Mesenchymal stem cell (in vitro differentiated cells and primary cell): ENCODE measurements around the gene BORCS6.

Experiments
- DNase-seq: peaks from one replicate; pipeline ENCODE4 v3.0.0-alpha.2; 2013
- H2AFZ ChIP-seq: one replicate; pipeline ENCODE4 v1.6.1; 2013; ENCODE audit warnings: low read depth, mild to moderate bottlenecking, control low read depth, inconsistent platforms, low read length, moderate library complexity
- H2AK5ac ChIP-seq: 2 replicates; pipeline ENCODE4 v1.6.1; 2013; ENCODE audit warnings: low read length, moderate library complexity, mild to moderate bottlenecking, inconsistent platforms; ENCODE audit not compliant: severe bottlenecking
- H2BK120ac ChIP-seq: one replicate; pipeline ENCODE4 v1.6.1; 2013; ENCODE audit warnings: low read depth, mild to moderate bottlenecking, inconsistent platforms, low read length, moderate library complexity
- H2BK12ac ChIP-seq, 2 experiments: one replicate each; pipeline ENCODE4 v1.6.1; 2013; ENCODE audit warnings: inconsistent platforms in 2 of 2, low read length in 2 of 2, mild to moderate bottlenecking in 2 of 2, moderate library complexity in 2 of 2, control low read depth in 1 of 2
- H2BK15ac ChIP-seq: one replicate; pipeline ENCODE4 v1.6.1; 2013; ENCODE audit warnings: mild to moderate bottlenecking, low read depth, inconsistent platforms; ENCODE audit not compliant: poor library complexity, severe bottlenecking
- H2BK5ac ChIP-seq: 2 replicates; pipeline ENCODE4 v1.6.1; 2013; ENCODE audit warnings: low read depth, mild to moderate bottlenecking, low read length, control low read depth, inconsistent platforms; ENCODE audit not compliant: poor library complexity, severe bottlenecking
- H3K14ac ChIP-seq, 2 experiments: one replicate each; pipeline ENCODE4 v1.6.1; 2013; ENCODE audit warnings: inconsistent platforms in 2 of 2, low read length in 2 of 2, control low read depth in 1 of 2, mild to moderate bottlenecking in 1 of 2, moderate library complexity in 1 of 2
- H3K18ac ChIP-seq, 2 experiments: one replicate each; pipeline ENCODE4 v1.6.1; 2013; ENCODE audit warnings: inconsistent platforms in 2 of 2, low read length in 2 of 2, control low read depth in 1 of 2, low read depth in 1 of 2, mild to moderate bottlenecking in 1 of 2
- H3K23ac ChIP-seq, 2 experiments: one replicate each; pipeline ENCODE4 v1.6.1; 2013; ENCODE audit warnings: inconsistent platforms in 2 of 2, low read length in 2 of 2, mild to moderate bottlenecking in 2 of 2, moderate library complexity in 2 of 2, control low read depth in 1 of 2
- H3K27ac ChIP-seq: 2 replicates; pipeline ENCODE4 v1.5.1; 2013; ENCODE audit warnings: mild to moderate bottlenecking, moderate library complexity, low read length, control low read depth, inconsistent platforms; ENCODE audit not compliant: poor library complexity, severe bottlenecking
- H3K27me3 ChIP-seq, 2 experiments: 2 replicates each; pipeline versions ENCODE4 v1.6.1 to v1.7.0; 2013; ENCODE audit warnings: low read length in 2 of 2, mild to moderate bottlenecking in 2 of 2, moderate library complexity in 2 of 2, control low read depth in 1 of 2, inconsistent platforms in 1 of 2; ENCODE audit not compliant: control insufficient read depth in 1 of 2, insufficient read depth in 1 of 2
- H3K36me3 ChIP-seq, 2 experiments: 2 replicates each; pipeline versions ENCODE4 v1.6.1 to v1.7.0; 2013; ENCODE audit warnings: low read length in 2 of 2, control low read depth in 1 of 2, inconsistent platforms in 1 of 2, low read depth in 1 of 2, mild to moderate bottlenecking in 1 of 2; ENCODE audit not compliant: insufficient read depth in 2 of 2, control insufficient read depth in 1 of 2
- H3K4ac ChIP-seq, 2 experiments: one replicate each; pipeline ENCODE4 v1.6.1; 2013; ENCODE audit warnings: inconsistent platforms in 2 of 2, low read length in 2 of 2, mild to moderate bottlenecking in 2 of 2, moderate library complexity in 2 of 2, control low read depth in 1 of 2, low read depth in 1 of 2
- H3K4me1 ChIP-seq: 2 replicates; pipeline ENCODE4 v1.6.1; 2013; ENCODE audit warnings: low read depth, low read length, control low read depth; ENCODE audit not compliant: control insufficient read depth, insufficient read depth
- H3K4me2 ChIP-seq: 2 replicates; pipeline ENCODE4 v1.6.1; 2013; ENCODE audit warnings: low read length, mild to moderate bottlenecking, inconsistent platforms; ENCODE audit not compliant: poor library complexity, severe bottlenecking
- H3K4me3 ChIP-seq, 2 experiments: 2 replicates each; pipeline versions ENCODE4 v1.5.1 to v1.7.0; 2013; ENCODE audit warnings: low read length in 2 of 2, mild to moderate bottlenecking in 2 of 2, control low read depth in 1 of 2, low read depth in 1 of 2; ENCODE audit not compliant: insufficient read depth in 1 of 2
- H3K79me1 ChIP-seq: replicated peaks from 2 replicates; pipeline ENCODE4 v1.6.1; 2013; ENCODE audit warnings: mild to moderate bottlenecking, control low read depth, low read length, inconsistent platforms; ENCODE audit not compliant: poor library complexity, severe bottlenecking
- H3K9ac ChIP-seq: 2 replicates; pipeline ENCODE4 v1.7.0; 2013; ENCODE audit warnings: mild to moderate bottlenecking, low read length, moderate library complexity
- H3K9me3 ChIP-seq: 2 replicates; pipeline ENCODE4 v1.7.0; 2013; ENCODE audit warnings: mild to moderate bottlenecking, low read length; ENCODE audit not compliant: control insufficient read depth
- H4K8ac ChIP-seq: one replicate; pipeline ENCODE4 v1.6.1; 2013; ENCODE audit warnings: inconsistent platforms, mild to moderate bottlenecking, low read length, moderate library complexity
- H4K91ac ChIP-seq: one replicate; pipeline ENCODE4 v1.6.1; 2013; ENCODE audit warnings: mild to moderate bottlenecking, low read length, inconsistent platforms
- WGBS: methylation state at CpG from one replicate; pipeline ENCODE4 v1.1.7; 2013; ENCODE audit warnings: mixed read lengths; 5-methylcytosine and 5-hydroxymethylcytosine counted together

Gene BORCS6

DNA sequence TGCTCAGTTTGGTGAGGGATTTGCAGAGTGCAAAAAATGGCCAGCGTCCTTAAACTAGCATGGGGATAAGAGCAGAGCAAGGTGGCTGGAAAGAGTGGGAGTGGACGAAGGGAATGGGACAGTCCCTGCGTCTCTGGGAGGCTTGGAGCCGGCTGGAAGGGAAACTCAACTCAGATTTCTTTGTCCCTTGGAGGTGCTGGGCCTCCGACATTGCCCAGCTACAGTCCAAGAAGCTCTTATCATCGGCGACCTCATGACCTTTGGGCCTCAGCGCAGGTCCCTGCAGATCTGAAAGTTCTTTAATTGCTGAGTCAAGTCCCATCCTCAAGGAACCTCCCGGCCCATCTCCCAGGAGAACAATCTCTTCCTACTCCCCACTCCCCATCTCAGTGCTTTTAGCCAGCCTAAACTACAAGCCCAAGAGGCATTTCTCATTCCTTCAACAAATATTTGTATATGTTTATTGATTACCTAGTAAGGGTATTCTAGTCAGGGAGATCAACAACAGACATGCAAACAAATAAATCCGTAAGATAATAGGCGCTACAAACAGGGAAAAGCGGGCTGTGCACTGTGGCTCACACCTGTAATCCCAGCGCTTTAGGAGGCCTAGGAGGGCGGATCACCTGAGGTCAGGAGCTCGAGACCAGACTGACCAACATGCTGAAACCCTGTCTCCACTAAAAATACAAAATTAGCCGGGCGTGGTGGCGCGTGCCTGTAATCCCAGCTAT lies 12.8 kb downstream of the BORCS6 start:
- Histone ChIP-seq H2BK15ac (no peak overlapping the region), H2AK5ac (peak overlapping the region; percentile 21)

DNA sequence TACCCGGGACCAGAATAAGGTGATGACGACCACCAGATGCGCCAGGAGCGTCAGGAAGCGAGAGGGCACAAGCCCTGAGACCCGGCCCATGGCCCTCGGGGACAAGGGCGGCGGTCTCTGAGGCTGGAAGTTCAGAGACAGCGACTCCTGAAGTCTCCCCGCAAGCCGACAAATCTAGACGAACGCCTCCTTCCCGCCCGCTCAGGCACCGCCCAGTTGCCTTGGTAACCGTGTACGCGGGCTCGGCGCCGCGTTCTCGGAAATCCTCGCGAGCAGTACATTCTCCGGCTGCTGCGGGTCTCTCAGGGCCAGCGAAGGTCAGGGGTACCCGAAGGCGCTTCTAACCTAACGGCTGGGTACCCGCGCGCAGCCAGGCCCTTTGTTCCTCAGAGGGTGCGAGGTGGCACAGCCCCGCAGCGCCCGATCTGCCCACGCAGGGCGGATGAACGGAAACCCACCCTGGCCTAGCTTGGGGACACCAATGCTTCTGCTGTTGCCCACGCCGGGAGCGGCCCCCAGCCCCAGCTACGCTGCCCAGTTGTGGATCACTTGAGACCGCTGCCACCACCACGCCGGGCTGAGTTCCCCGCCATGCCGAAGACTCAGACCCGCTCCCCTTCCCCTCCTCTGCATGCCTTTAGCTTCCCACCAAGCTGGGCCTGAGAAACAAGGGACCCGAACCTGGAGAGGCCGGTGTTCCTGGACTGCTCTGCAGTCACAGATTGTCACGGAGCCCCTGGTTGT lies 13.6 kb downstream of the BORCS6 start, which contains the start of gene TMEM107:
TSS of gene TMEM107 (minus strand) at position 184 of the 744 bp plus-strand sequence. CDS start at position 90, 94 bp downstream.
- H3K23ac ChIP-seq: peak within 1 kb of the TSS in 1 of 2 experiments; percentile 34
- peak within 1 kb of the TSS; percentile 87 for H2AFZ ChIP-seq
- H2BK15ac ChIP-seq: peak within 1 kb of the TSS; percentile 55
- no peaks in the 10 kb centered on the region for H3K27me3 ChIP-seq
- H4K91ac ChIP-seq: peak within 1 kb of the TSS; percentile 40
- H2BK120ac ChIP-seq: peak within 1 kb of the TSS; percentile 42
- peaks cover 8% of the 10 kb centered on the region for H3K79me1 ChIP-seq
- H2BK5ac ChIP-seq: no peak within 1 kb of the TSS
- peaks cover 18% of the 10 kb centered on the region for H3K4me1 ChIP-seq
- H3K4me3 ChIP-seq: peak within 1 kb of the TSS; percentile 69 to 83
- H3K36me3 ChIP-seq: no peaks in the 10 kb centered on the region
- H3K4me2 ChIP-seq: peak within 1 kb of the TSS; percentile 56
- peak within 1 kb of the TSS; percentile 27 for H3K27ac ChIP-seq
- peak within 1 kb of the TSS; percentile 59 to 75 for H3K18ac ChIP-seq
- H3K9ac ChIP-seq: peak within 1 kb of the TSS; percentile 92
- peak within 1 kb of the TSS; percentile 93 for H4K8ac ChIP-seq
- DNase-seq: peak; percentile 88
- H3K9me3 ChIP-seq: no peaks in the 10 kb centered on the region
- peak within 1 kb of the TSS in 1 of 2 experiments; percentile 22 for H3K14ac ChIP-seq
- WGBS: 5% methylated on average over 56 of the region's 56 CpGs
- peak within 1 kb of the TSS in 1 of 2 experiments; percentile 49 for H2BK12ac ChIP-seq
- peak within 1 kb of the TSS; percentile 21 for H2AK5ac ChIP-seq
- H3K4ac ChIP-seq: peak within 1 kb of the TSS; percentile 75 to 92

More for the DNA sequence above, 12.8 kb downstream of the BORCS6 start:
- Histone ChIP-seq H3K36me3 (no peaks in the 10 kb centered on the region), H2AFZ (peak overlapping the region; percentile 87), H3K4me3 (peak overlapping the region in 1 of 2 experiments; percentile 83), H3K23ac (no peak overlapping the region), H3K14ac (peak overlapping the region in 1 of 2 experiments; percentile 22), H3K4ac (peak overlapping the region; percentile 75 to 92), H2BK12ac (peak overlapping the region in 1 of 2 experiments; percentile 49), H4K8ac (peak overlapping the region; percentile 93), H3K79me1 (peaks cover 8% of the 10 kb centered on the region), H3K4me2 (peak overlapping the region; percentile 56), H3K9me3 (no peaks in the 10 kb centered on the region), H2BK120ac (no peak overlapping the region), H3K18ac (peak overlapping the region; percentile 59 to 75), H2BK5ac (no peak overlapping the region), H3K9ac (peak overlapping the region; percentile 92), H3K4me1 (peaks cover 18% of the 10 kb centered on the region), H4K91ac (peak overlapping the region; percentile 29), H3K27me3 (no peaks in the 10 kb centered on the region), H3K27ac (no peak overlapping the region)
- DNase-seq: no peak
- 69% methylated on average over 19 of the region's 19 CpGs for WGBS

DNA sequence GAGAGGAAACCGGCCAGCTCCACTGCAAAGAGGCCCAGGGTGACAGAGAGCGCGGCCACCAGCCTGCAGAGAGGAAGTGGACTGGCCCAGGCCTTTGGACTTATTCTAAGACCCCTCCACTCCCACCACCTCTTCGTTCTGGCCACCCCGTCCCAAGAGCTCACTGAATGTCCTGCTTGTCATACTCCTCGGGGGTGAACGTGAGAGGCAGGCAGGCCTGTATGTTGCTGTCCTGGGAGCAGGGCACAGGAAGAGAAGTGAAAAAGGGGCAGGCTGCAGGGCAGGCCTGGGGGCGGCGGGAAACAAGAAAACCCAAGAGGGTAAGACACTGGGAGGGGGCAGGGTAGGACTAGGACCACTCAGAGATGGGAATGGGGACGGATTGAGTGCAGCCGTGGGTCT lies 14.2 kb downstream of the BORCS6 start:
- Histone ChIP-seq H2BK15ac (peak overlapping the region; percentile 44), H2BK5ac (no peak overlapping the region), H3K4ac (peak overlapping the region; percentile 13 to 81), H2AFZ (no peak overlapping the region), H3K4me1 (peaks cover 18% of the 10 kb centered on the region), H2BK12ac (no peak overlapping the region), H3K27ac (peak overlapping the region; percentile 27), H2BK120ac (peak overlapping the region; percentile 42), H3K18ac (peak overlapping the region; percentile 7 to 57), H4K8ac (peak overlapping the region; percentile 68), H3K4me2 (peak overlapping the region; percentile 56), H3K27me3 (no peaks in the 10 kb centered on the region), H3K14ac (peak overlapping the region in 1 of 2 experiments; percentile 3), H2AK5ac (no peak overlapping the region), H3K4me3 (peak overlapping the region; percentile 69 to 83), H3K79me1 (peaks cover 8% of the 10 kb centered on the region), H4K91ac (peak overlapping the region; percentile 40), H3K9me3 (no peaks in the 10 kb centered on the region), H3K36me3 (no peaks in the 10 kb centered on the region), H3K23ac (no peak overlapping the region), H3K9ac (peak overlapping the region; percentile 92)
- 12% methylated on average over 11 of the region's 11 CpGs for WGBS
- no peak for DNase-seq
